NOMO-1 (cell line): ENCODE data around the gene ADGRG3.

Experiments used
- DNase-seq, 2 experiments: peaks; one replicate each; lab custom pipeline; 2025; ENCODE audit not compliant: unreplicated experiment in 2 of 2; lab: John Stamatoyannopoulos, UW

ADGRG3 gene

DNA sequence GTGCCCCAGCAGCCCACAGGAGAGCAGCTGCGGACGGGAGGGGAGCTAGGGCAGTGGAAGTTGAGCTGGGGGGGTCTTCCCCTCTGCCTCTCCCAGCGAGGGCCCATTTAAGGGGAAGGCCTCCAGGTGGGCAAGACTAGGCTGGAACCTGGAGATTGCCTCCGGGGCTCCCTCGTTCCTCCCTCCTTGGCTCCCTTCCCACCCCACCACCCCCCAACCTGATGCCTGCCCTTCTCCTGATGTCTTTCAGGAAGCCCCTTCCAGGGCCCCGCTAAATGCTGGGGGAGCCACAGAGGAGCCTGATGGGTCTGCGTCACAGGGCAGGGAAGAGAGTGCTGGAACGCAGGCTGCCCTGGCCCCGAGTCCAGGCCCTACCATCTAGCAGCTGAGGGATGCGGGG is 22.9 kb upstream of the ADGRG3 start:
- DNase-seq: no peak

DNA sequence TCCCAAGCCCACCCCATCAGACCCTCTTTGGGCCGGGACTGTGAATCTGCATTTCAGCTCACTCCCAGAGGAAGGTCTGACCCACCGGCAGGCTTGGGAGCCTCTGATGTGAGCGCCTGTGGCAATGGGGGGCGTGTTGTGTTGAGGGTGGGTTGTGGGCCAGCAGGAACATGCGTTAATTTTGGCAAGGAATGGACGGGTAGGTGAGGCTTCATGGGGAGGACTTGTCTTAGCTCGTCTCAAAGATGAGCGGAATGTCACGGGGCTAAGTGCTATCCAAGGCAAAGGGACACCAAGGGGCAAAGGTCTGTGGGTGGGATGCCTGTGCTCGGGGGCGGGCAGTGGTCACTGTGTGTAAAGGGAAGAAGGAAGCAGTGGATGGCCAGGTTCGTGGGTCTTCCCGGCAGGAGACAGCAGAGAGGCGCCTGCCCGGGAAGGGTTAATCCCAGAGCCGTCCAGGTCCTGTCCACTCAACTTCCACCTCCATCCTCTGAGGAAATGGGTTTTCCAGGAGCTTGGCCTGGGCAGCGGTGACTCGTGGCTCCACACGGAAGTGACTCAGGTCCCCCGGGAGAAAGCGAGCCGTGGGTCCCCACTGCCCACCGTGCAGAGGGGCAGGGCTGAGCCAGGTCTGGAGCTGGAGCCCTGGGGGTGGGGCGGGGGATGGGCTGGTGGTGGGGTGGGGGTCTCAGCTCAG is 22.3 kb upstream of the ADGRG3 start:
- DNase-seq: no peak

DNA sequence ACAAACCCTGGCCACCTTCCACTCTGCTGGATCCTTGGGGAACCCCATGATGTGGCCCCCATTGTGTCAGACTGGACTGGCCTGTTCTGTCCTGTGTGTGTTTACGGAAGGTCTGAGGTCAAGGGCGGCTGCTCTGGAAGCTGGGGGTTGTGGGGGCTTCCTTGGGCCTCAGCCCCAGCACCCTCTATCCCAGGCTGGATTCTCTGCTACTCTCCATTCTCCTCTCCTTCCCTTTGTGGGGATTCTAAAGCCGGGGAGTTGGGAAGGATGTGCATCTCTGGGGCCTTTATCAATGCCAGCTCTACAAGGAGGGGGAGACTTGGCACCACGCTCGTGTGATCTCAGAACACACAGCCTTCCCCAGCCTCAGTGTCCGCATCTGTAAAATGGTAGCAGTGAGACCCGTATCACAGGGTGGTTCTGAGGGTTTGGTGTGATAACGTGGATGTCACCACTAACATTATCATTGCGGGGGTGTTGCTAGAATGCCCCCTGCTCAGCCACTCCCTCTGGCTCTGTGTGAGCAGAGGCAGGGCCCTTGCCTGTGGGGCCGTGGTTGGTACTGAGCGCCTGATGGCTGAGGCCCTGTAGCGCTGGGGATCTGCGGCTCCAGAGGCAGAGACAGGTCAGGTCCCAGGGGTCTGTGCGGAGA is 21.6 kb upstream of the ADGRG3 start:
- no peak for DNase-seq

DNA sequence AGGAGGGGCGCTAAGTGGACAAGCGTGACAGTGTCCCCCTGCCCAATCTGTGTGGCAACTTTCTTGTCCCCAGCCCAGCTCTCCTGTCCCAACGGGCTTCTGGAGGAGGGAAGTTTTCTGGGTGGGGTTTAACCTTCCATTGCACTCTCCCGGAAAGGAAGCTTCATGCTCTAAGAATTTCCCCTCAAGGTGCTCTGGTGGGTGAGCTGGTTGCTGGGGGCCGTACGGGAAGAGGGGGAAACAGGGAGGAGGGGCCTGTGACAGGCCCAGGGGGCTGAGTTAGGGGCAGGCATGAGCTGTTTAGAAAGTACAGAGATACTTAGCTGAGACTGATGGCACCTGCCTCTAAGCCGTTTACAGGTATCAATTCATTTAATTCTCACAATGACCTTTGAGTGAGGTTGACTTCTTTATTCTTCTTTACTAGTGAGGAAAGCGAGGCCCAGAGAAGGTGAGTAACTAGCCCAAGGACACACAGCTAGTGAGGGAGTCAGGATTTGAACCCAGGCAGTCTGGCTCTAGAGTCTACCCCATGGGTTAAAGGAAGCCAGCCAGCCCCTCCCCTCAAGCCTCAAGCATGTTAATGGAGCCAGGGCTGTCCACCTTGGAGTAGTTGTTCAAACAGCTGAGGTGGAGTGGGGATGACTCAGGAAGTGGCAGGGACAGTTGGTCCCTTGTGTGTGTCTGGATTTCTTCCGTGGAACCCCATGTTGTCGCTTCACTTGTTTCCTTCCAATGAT is 20.8 kb upstream of the ADGRG3 start:
- no peak for DNase-seq

DNA sequence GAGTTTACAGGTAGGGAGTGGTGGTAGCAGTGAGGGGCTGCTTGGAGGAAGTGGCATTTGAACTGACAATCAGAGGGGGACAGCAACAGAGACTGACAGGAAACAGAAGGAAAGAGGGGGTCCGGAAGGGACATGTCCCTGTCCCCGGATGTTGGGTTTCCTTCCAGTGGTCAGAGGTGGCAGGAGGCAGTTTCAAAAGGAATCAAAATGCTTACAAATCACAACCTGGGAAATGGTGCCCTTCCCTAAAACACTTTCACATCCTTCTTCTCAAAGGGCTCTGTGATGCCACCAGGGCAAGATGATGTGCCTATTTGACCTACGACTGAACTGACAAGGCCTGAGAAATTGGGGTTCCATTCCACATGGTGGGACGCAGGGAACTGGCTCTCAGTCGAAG is 20.0 kb upstream of the ADGRG3 start:
- peak; percentile 34 to 83 for DNase-seq

DNA sequence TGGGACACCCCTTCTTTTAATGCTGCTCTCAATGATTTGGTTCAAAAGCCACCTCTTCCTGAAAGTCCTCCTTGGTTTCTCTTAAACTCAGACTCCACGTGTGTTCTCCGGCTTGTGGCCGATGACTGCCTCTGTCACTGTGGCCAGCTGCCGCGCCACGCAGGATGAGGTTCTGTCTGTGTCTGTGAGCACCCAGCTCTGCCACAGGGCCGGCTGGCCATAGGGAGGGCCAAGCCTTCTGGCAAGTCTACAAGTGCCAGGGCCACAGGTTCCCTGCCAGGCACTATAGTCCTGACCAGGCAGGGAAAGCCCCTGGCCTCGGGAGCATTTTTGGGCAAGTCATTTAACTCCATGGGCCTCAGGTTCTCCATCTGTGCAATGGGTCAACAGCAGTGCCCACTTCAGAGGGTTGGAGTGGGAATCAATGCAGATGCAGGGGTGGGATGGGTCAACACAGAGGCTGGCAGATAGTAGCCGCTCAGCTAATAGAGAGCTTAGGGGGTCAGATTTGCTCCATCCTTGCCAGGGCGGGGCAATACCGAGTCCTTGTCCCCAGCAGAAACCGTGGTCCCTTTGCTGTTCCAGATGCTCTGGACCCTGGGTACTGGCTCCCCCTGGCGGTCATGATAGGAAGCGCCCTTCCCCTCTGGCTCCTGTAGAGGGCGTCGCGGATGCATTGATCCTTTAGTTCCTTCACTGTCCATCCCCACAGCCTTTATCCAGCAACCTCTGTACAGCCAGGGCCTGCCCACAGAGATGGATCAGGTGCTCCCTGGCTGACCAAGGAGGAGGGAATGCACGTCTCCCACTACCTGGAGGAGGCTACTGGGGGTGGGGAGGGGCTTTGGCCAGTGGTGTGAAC is 19.3 kb upstream of the ADGRG3 start:
- peak; percentile 50 to 77 for DNase-seq

DNA sequence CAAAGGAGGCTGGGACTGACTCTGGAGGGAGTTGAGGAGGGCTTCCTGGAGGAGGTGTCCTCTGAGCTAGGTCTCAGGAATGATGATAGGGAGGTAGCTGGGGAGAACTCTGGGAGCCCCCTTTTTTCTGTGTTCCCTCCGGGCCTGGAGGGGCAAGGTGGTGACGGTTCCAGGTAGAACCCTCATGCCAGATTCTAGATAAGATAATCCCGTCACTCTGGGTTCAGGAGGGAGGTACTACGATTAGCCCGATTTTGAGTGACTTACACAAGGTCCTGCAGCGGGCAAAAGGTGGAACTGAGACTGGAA is 18.7 kb upstream of the ADGRG3 start:
- DNase-seq: no peak

DNA sequence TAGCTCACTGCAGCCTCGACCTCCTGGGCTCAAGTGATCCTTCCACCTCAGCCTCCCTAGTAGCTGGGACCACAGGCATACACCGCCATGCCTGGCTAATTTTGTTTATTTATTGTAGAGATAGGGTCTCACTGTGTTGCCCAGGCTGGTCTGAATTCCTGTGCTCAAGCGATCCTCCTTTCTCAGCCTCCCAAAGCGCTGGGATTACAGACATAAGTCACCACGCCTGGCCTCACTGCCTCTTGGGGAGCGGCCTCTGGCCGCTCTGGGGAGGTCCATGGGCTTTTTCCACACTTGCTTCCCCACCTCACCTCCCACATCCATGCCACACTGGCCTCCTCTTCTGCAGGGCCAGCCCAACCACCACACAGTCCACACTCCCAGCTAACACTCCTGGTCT is 18.3 kb upstream of the ADGRG3 start:
- no peak for DNase-seq

DNA sequence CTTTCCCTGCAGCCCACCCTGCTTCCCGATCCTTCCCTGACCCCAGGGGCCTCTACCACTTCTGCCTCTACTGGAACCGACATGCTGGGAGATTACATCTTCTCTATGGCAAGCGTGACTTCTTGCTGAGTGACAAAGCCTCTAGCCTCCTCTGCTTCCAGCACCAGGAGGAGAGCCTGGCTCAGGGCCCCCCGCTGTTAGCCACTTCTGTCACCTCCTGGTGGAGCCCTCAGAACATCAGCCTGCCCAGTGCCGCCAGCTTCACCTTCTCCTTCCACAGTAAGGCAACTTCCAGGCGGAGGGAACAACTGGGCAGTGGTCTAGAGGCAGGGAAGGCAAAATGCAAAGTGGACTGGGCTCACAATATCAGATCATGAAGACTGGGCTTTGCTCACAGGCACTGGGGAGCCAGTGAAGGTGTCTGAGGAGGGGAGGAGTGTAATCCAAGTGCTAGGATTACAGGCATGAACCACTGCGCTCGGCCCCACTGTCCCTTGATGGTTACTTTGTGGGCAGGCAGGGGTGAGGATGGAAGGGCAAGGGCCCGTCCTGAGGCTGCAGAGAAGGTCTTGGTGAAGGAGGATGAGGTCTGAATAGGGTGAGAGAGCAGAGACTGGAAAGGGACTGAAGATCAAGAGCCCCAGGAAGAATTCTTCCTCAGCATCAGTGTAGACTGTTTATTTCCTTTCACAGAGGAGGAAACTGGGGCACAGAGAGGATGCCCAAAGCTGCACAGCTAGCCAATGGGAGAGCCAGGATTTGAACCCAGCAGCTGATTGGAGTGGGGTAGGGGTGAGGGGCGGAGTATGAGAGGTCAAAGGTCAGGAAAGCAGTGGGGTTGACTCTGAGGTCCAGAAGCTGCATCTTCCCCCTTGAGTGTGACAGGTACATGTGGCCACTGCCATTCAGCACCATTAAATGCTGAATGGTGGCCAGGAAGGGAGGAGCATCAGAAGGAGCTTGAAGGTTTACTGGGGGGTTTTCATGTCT is 16.5 kb upstream of the ADGRG3 start:
- no peak for DNase-seq

DNA sequence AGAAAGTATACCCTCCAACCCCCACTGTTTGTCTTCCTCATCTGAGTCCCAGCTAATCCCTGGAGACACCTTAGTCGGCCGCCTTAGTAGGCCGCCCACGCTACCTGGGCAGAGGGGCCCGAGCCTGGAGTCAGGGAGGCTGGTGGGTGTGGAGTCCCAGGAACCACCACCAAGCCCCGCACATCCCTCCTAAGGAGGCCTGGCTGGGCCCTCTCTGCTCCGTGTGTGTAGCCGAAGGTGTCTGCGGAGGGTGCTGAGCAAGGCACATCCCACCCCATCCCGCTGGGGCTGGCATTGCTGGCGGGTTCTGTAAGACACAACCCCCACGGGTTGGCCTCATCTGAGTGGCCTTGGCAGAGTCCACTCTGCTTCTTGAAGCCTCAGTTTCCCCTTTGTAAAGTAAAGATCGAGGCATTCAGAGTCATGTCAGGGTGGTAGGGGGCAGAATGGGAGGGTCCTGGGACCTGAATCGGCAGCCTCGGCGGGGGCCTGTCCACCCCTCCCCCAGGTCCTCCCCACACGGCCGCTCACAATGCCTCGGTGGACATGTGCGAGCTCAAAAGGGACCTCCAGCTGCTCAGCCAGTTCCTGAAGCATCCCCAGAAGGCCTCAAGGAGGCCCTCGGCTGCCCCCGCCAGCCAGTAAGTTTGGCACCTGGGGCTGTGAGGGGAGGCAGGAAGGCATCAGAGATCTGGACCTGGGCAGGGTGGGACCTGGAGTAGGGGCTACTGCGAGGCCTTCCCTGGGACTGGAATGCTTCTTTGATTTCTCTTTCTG is 15.2 kb upstream of the ADGRG3 start:
- DNase-seq: no peak

DNA sequence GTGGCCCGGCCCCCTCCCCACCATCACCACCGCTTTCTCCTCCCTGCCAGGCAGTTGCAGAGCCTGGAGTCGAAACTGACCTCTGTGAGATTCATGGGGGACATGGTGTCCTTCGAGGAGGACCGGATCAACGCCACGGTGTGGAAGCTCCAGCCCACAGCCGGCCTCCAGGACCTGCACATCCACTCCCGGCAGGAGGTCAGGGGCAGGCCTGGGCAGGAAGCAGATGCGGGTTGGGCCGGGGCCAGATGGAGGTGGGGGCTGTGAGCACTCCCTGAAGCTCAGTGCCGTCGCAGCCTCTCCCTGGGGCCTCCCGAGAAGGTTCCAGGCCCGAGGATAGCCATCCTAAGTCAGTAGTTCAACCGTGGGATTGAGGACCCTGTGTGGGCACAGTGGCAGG is 14.2 kb upstream of the ADGRG3 start:
- no peak for DNase-seq

DNA sequence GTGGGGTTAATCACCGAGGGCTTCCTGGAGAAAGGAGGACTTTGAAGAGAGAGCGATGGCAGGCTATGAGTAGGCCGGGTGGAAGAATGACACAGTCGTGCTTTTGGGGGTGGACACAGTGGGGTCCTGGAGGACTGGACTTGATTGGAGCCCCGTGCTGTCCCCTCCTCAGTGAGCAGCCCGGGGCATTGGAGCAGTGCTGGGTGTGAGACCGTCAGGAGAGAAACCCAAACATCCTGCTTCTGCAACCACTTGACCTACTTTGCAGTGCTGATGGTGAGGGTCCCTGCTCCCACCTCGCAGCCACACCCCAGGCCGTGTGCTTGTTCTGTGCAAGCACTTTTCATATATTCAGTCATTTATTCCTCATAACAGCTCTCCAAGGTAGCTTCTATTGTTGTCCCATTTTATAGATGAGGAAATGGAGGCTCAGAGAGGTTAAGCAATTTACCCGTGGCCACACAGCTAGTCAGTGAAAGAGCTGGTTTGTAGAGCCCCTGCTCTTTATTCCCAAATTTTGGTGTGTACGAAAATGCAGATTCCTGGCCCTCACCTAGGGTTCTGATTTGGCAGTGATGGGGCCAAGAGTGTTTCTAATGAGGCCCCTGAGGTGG is 11.7 kb upstream of the ADGRG3 start:
- DNase-seq: no peak

DNA sequence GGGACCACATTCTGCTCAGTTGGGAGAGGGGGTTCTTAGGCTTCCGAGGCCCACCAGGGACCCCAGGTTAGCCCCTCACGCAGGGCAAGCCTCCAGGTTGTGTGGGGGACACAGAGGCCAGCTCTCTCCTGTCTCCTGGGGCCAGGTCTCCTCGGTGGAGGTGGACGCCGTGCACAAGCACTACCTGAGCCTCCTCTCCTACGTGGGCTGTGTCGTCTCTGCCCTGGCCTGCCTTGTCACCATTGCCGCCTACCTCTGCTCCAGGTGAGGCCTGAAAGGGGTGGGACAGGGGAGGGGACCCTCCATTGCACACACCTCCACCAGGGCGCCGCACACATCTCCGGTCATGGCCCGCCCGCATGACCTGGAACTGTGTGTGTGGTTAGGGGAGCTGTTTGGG is 10.9 kb upstream of the ADGRG3 start:
- DNase-seq: no peak

DNA sequence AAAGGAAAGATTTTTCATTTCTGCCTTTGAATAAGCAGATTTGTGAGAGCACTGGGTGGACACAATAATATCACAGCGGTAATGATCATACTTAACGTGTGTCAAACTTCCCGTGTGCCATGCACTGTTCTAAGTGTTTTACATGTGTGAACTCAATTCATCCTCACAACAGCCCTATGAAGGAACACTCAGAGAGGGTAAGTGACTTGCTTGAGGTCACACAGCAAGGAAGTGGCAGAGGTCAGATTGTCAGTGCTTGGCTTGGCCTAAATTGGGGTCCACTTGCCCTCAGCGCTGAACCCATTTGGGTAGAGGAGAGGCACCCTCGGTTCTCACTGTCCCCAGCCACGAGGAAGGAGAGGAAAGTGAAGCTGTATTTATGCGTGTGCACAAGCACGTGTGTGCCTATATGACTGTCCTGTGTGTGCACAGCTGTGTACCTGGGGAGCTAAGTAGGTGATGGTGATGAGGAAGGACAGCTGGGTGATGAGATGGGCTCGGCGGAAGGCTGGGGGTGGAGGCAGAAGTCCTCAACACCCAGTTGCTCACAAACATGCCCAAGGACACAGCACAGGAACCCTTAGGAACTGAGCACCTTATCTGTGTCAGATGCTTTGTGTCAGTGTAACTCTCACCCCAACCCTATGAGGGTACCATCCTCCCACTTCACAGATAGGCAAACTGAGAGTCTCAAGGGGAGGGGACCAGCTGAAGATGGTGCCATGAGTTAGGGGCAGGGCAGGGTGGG is 9.8 kb upstream of the ADGRG3 start:
- DNase-seq: no peak

DNA sequence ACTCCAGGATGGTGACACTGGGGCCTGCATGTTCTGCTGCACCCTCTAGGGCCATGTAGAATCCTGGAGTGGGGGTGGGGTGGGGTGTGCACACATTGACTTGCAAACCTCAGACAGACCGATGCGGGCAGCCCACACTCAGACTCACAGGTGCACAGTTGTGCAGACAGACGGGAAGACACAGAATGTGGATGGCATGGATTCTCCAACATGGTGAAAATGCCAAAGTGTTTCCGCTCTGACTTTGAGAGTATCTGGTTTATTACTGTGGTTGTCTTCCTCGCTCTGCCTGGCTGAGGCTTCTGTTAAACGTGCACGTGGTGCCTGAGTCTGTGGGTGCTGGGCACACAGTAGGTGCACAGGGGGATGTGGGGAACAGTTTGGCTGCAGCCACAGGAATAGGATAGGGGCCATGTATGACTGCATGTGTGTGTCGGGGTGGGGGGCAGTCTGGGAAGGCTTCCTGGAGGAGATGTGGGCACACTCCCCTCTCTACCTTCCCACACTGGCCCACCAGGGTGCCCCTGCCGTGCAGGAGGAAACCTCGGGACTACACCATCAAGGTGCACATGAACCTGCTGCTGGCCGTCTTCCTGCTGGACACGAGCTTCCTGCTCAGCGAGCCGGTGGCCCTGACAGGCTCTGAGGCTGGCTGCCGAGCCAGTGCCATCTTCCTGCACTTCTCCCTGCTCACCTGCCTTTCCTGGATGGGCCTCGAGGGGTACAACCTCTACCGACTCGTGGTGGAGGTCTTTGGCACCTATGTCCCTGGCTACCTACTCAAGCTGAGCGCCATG is 9.0 kb upstream of the ADGRG3 start:
- DNase-seq: no peak

DNA sequence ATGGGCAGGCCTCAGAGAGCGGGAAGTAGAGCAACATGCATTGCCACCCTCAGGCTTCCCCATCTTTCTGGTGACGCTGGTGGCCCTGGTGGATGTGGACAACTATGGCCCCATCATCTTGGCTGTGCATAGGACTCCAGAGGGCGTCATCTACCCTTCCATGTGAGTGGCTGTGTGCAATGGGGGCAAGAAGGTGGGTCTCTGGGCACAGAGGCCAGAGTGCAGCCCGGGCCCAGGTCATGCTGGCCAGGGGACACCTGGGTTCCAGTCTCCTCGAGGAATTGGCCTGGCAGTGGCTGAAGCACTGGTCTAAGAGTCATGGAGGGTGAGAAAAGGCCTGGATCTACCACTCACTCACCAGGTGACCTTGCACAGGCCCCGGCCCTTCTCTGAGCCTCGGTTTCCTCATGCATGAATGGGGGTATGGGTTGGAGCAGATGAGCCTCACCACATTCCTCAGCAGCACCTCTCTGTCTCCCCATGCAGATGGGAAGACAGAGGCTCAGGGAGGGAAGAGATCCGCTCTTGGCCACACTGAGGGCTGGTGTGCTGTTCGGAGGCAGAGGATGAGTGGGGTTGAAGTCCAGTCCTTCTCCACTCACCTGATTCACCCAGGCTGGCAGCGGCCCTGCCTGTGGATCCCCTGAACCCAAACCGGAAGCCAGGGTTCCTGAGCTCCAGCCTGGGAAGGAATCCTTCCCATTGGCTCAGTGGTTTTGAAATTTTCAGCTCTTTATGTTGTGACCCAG is 7.2 kb upstream of the ADGRG3 start:
- no peak for DNase-seq

DNA sequence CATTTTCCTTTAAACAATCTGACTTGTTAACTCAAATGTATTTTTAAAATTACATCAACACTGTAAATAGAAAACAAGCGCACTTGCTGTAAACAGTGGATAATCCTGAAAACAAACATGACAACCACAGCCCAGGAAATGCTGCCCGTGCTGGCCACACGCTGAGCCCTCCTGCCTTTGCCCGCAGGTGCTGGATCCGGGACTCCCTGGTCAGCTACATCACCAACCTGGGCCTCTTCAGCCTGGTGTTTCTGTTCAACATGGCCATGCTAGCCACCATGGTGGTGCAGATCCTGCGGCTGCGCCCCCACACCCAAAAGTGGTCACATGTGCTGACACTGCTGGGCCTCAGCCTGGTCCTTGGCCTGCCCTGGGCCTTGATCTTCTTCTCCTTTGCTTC is 6.6 kb upstream of the ADGRG3 start:
- no peak for DNase-seq
